ENCODE results near the gene C10orf62.

Gene C10orf62

DNA sequence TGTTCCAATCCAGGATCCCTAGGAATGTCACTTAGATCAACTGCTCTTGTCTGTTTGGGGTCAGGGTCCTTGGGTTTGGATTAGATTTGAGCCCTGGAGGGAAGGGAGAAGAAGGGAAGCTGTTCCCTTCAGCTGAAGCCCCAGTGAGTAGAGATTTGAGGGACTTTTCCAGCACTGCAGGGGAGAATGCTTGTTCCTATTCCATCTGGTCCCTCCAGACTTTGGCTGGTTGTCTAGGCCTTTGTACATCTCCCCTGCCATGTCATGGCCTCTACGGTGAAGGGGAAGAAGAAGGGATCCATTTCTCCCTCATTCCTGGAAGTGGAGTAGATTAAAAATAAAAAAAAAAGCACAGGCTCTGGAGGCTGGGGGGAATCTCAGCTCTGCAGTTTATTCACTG is 11.1 kb downstream of the C10orf62 start:
- no peaks in the 10 kb centered on the region for H3K4me1 ChIP-seq (ENCODE audit: control insufficient read depth, insufficient read depth, low read length, poor library complexity, severe bottlenecking)
- H3K36me3 ChIP-seq (ENCODE audit: control insufficient read depth, insufficient read depth, low read length) = no peaks in the 10 kb centered on the region
- no peak for DNase-seq
- H3K27me3 ChIP-seq (replicated peaks; ENCODE audit: control insufficient read depth, insufficient read depth, low read length, poor library complexity, severe bottlenecking) = no peaks in the 10 kb centered on the region
- no peak overlapping the region for H3K4me3 ChIP-seq (ENCODE audit: insufficient read depth, low read depth, low read length, poor library complexity, severe bottlenecking)
- H3K27ac ChIP-seq (ENCODE audit: insufficient read depth, low read length, poor library complexity, severe bottlenecking) = no peak overlapping the region
- no peaks in the 10 kb centered on the region for H3K9me3 ChIP-seq (ENCODE audit: control insufficient read depth, low read length)

GRCh38 chr10:97601268-97602215 is 12.0 kb downstream of the C10orf62 start:
- no peaks in the 10 kb centered on the region for H3K9me3 ChIP-seq (ENCODE audit: control insufficient read depth, low read length)
- H3K27ac ChIP-seq (ENCODE audit: insufficient read depth, low read length, poor library complexity, severe bottlenecking) = no peak overlapping the region

DNA sequence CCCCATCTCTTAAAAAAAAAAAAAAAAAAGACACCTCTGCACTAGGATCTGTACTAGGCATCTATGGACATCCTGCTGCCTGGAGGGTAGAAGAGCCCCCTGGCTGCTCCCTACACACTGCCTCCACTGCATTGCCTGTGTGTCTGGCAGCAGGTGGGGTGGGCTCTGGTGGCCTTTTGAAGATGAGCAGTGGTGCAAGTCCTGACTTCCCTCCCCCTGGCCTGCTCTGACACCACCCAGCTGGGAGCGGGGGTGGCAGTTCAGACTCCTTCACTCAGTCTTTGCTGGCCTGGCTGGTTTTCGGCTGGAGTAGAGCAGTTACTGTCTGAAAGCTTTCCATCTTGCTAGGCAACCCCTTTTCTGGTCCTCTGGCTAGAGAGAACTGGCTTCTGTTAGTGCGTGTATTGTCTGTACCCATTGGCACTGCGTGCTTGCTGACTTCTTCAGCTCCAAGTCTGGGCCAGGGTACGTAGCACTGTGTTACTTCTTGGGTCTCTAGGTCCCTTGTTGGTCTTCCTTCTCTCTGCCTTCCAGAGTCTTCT is 17.6 kb downstream of the C10orf62 start:
- no peaks in the 10 kb centered on the region for H3K27me3 ChIP-seq (replicated peaks; ENCODE audit: control insufficient read depth, insufficient read depth, low read length, poor library complexity, severe bottlenecking)
- no peak overlapping the region for H3K4me3 ChIP-seq (ENCODE audit: insufficient read depth, low read depth, low read length, poor library complexity, severe bottlenecking)
- no peaks in the 10 kb centered on the region for H3K4me1 ChIP-seq (ENCODE audit: control insufficient read depth, insufficient read depth, low read length, poor library complexity, severe bottlenecking)
- DNase-seq = no peak
- no peaks in the 10 kb centered on the region for H3K9me3 ChIP-seq (ENCODE audit: control insufficient read depth, low read length)
- H3K36me3 ChIP-seq (ENCODE audit: control insufficient read depth, insufficient read depth, low read length) = no peaks in the 10 kb centered on the region
- no peak overlapping the region for H3K27ac ChIP-seq (ENCODE audit: insufficient read depth, low read length, poor library complexity, severe bottlenecking)

More at GRCh38 chr10:97601268-97602215, 12.0 kb downstream of the C10orf62 start:
- no peaks in the 10 kb centered on the region for H3K36me3 ChIP-seq (ENCODE audit: control insufficient read depth, insufficient read depth, low read length)
- no peak overlapping the region for H3K4me3 ChIP-seq (ENCODE audit: insufficient read depth, low read depth, low read length, poor library complexity, severe bottlenecking)
- H3K4me1 ChIP-seq (ENCODE audit: control insufficient read depth, insufficient read depth, low read length, poor library complexity, severe bottlenecking) = no peaks in the 10 kb centered on the region
- DNase-seq = no peak
- no peaks in the 10 kb centered on the region for H3K27me3 ChIP-seq (replicated peaks; ENCODE audit: control insufficient read depth, insufficient read depth, low read length, poor library complexity, severe bottlenecking)

DNA sequence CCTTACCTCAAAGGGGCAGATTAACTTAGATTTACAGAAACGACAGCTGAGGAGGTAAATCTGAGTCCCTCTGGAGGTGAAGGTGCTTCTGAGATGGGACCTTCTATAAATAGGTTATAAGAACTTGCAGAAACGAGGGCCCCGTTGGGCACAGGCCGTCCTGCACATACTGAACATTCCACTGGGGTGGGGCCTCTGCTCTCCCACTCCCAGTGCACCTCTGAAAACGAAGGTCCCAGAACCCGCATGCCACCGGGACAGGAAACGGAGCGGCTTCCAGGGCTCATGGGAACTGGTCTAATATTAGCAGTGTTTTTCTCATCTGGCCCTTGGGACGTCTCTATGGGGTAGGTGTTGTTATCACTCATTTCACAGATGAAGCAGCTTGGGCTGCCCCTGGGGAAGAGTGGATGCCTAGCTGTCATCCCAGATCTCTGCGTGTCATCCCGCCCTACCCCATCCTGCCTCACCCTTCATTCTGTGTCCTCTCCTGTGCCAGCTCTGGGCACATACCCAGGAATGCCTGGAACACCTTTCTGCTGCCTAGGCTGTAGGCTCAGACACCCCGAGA is 19.6 kb downstream of the C10orf62 start:
- Histone ChIP-seq H3K4me1 (ENCODE audit: control insufficient read depth, insufficient read depth, low read length, poor library complexity, severe bottlenecking) (no peaks in the 10 kb centered on the region), H3K36me3 (ENCODE audit: control insufficient read depth, insufficient read depth, low read length) (no peaks in the 10 kb centered on the region), H3K27ac (ENCODE audit: insufficient read depth, low read length, poor library complexity, severe bottlenecking) (no peak overlapping the region), H3K27me3 (replicated peaks; ENCODE audit: control insufficient read depth, insufficient read depth, low read length, poor library complexity, severe bottlenecking) (no peaks in the 10 kb centered on the region), H3K4me3 (ENCODE audit: insufficient read depth, low read depth, low read length, poor library complexity, severe bottlenecking) (no peak overlapping the region), H3K9me3 (ENCODE audit: control insufficient read depth, low read length) (no peaks in the 10 kb centered on the region)
- no peak for DNase-seq

GRCh38 chr10:97611473-97611872 is 22.0 kb downstream of the C10orf62 start:
- Histone ChIP-seq H3K36me3 (ENCODE audit: control insufficient read depth, insufficient read depth, low read length) (no peaks in the 10 kb centered on the region), H3K4me1 (ENCODE audit: control insufficient read depth, insufficient read depth, low read length, poor library complexity, severe bottlenecking) (no peaks in the 10 kb centered on the region)
- DNase-seq = no peak

DNA sequence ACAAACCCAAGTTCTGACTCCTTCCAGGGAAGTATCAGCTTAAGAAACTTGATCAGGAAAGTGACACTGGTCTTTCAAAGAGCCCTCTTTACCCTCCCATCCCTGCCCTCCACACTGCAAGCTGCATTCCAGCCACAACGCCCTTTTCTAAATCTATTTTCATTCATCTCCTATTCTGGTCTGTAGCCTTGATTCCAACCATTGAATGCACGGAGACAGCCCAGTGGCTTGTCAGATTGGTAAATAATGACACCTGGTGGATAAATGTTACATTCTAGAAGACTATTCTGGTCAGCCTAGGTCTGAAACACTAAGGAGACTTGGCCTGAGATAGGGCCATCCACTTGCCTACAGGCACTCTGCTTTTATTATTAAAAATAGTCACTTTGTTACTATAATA is 22.9 kb downstream of the C10orf62 start:
- H3K36me3 ChIP-seq (ENCODE audit: control insufficient read depth, insufficient read depth, low read length) = no peaks in the 10 kb centered on the region
- DNase-seq = no peak
- H3K4me3 ChIP-seq (ENCODE audit: insufficient read depth, low read depth, low read length, poor library complexity, severe bottlenecking) = no peak overlapping the region
- H3K27me3 ChIP-seq (replicated peaks; ENCODE audit: control insufficient read depth, insufficient read depth, low read length, poor library complexity, severe bottlenecking) = no peaks in the 10 kb centered on the region
- no peaks in the 10 kb centered on the region for H3K4me1 ChIP-seq (ENCODE audit: control insufficient read depth, insufficient read depth, low read length, poor library complexity, severe bottlenecking)
- H3K9me3 ChIP-seq (ENCODE audit: control insufficient read depth, low read length) = no peaks in the 10 kb centered on the region
- no peak overlapping the region for H3K27ac ChIP-seq (ENCODE audit: insufficient read depth, low read length, poor library complexity, severe bottlenecking)

More at GRCh38 chr10:97611473-97611872, 22.0 kb downstream of the C10orf62 start:
- H3K27ac ChIP-seq (ENCODE audit: insufficient read depth, low read length, poor library complexity, severe bottlenecking) = no peak overlapping the region
- no peak overlapping the region for H3K4me3 ChIP-seq (ENCODE audit: insufficient read depth, low read depth, low read length, poor library complexity, severe bottlenecking)
- H3K27me3 ChIP-seq (replicated peaks; ENCODE audit: control insufficient read depth, insufficient read depth, low read length, poor library complexity, severe bottlenecking) = no peaks in the 10 kb centered on the region
- H3K9me3 ChIP-seq (ENCODE audit: control insufficient read depth, low read length) = no peaks in the 10 kb centered on the region

GRCh38 chr10:97618285-97618684 is 28.8 kb downstream of the C10orf62 start:
- Histone ChIP-seq H3K4me3 (ENCODE audit: insufficient read depth, low read depth, low read length, poor library complexity, severe bottlenecking) (no peak overlapping the region), H3K36me3 (ENCODE audit: control insufficient read depth, insufficient read depth, low read length) (no peaks in the 10 kb centered on the region), H3K27me3 (replicated peaks; ENCODE audit: control insufficient read depth, insufficient read depth, low read length, poor library complexity, severe bottlenecking) (no peaks in the 10 kb centered on the region), H3K9me3 (ENCODE audit: control insufficient read depth, low read length) (no peaks in the 10 kb centered on the region), H3K4me1 (ENCODE audit: control insufficient read depth, insufficient read depth, low read length, poor library complexity, severe bottlenecking) (no peaks in the 10 kb centered on the region), H3K27ac (ENCODE audit: insufficient read depth, low read length, poor library complexity, severe bottlenecking) (no peak overlapping the region)
- no peak for DNase-seq

- no peak for DNase-seq
- H3K9me3 ChIP-seq (ENCODE audit: control insufficient read depth, low read length) = no peaks in the 10 kb centered on the region
- no peaks in the 10 kb centered on the region for H3K27me3 ChIP-seq (replicated peaks; ENCODE audit: control insufficient read depth, insufficient read depth, low read length, poor library complexity, severe bottlenecking)
- H3K4me3 ChIP-seq (ENCODE audit: insufficient read depth, low read depth, low read length, poor library complexity, severe bottlenecking) = no peak overlapping the region
- no peaks in the 10 kb centered on the region for H3K4me1 ChIP-seq (ENCODE audit: control insufficient read depth, insufficient read depth, low read length, poor library complexity, severe bottlenecking)
- no peak overlapping the region for H3K27ac ChIP-seq (ENCODE audit: insufficient read depth, low read length, poor library complexity, severe bottlenecking)
- no peaks in the 10 kb centered on the region for H3K36me3 ChIP-seq (ENCODE audit: control insufficient read depth, insufficient read depth, low read length)
Observed at GRCh38 chr10:97618733-97619132, 29.2 kb downstream of the C10orf62 start.

DNA sequence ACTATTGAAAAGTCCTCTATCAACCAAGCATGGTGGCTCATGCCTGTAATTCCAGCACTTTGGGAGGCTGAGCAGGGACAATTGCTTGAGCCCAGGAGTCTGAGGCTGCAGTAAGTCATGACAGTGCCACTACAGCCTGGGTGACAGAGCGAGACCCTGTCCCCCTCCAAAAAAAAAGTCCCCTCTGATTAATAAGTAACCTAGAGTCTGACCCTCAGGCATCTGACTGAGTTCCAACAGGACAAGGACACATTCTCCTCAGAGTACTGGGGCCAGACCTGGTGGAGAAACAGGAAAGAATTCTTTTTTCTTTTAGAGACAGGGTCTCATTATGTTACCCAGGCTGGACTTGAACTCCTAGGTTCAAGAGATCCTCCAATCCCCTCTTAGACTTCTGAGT is 33.8 kb downstream of the C10orf62 start:
- H3K4me1 ChIP-seq (ENCODE audit: control insufficient read depth, insufficient read depth, low read length, poor library complexity, severe bottlenecking) = no peaks in the 10 kb centered on the region
- no peak overlapping the region for H3K4me3 ChIP-seq (ENCODE audit: insufficient read depth, low read depth, low read length, poor library complexity, severe bottlenecking)
- DNase-seq = no peak
- no peaks in the 10 kb centered on the region for H3K36me3 ChIP-seq (ENCODE audit: control insufficient read depth, insufficient read depth, low read length)
- no peak overlapping the region for H3K27ac ChIP-seq (ENCODE audit: insufficient read depth, low read length, poor library complexity, severe bottlenecking)
- no peaks in the 10 kb centered on the region for H3K9me3 ChIP-seq (ENCODE audit: control insufficient read depth, low read length)
- H3K27me3 ChIP-seq (replicated peaks; ENCODE audit: control insufficient read depth, insufficient read depth, low read length, poor library complexity, severe bottlenecking) = no peaks in the 10 kb centered on the region

GRCh38 chr10:97627731-97628130 is 38.2 kb downstream of the C10orf62 start:
- Histone ChIP-seq H3K9me3 (ENCODE audit: control insufficient read depth, low read length) (no peaks in the 10 kb centered on the region), H3K4me3 (ENCODE audit: insufficient read depth, low read depth, low read length, poor library complexity, severe bottlenecking) (no peak overlapping the region), H3K27me3 (replicated peaks; ENCODE audit: control insufficient read depth, insufficient read depth, low read length, poor library complexity, severe bottlenecking) (no peaks in the 10 kb centered on the region)

More at GRCh38 chr10:97627731-97628130, 38.2 kb downstream of the C10orf62 start:
- H3K4me1 ChIP-seq (ENCODE audit: control insufficient read depth, insufficient read depth, low read length, poor library complexity, severe bottlenecking) = no peaks in the 10 kb centered on the region
- H3K36me3 ChIP-seq (ENCODE audit: control insufficient read depth, insufficient read depth, low read length) = no peaks in the 10 kb centered on the region
- no peak overlapping the region for H3K27ac ChIP-seq (ENCODE audit: insufficient read depth, low read length, poor library complexity, severe bottlenecking)
- no peak for DNase-seq
